Stimulated activated CD8-positive, alpha-beta memory T cell treated with anti-CD3 and anti-CD28 coated beads, Interleukin-12 subunit alpha, Interleukin-12 subunit beta, amount 100 ng/mL, for 24 hours (primary cell): ENCODE measurements around the gene LMBRD2.

Experiments used
- DNase-seq: peaks from one replicate; pipeline ENCODE4 v3.0.0-alpha.2; 2020; ENCODE audit errors: extremely low read depth

Gene LMBRD2

DNA sequence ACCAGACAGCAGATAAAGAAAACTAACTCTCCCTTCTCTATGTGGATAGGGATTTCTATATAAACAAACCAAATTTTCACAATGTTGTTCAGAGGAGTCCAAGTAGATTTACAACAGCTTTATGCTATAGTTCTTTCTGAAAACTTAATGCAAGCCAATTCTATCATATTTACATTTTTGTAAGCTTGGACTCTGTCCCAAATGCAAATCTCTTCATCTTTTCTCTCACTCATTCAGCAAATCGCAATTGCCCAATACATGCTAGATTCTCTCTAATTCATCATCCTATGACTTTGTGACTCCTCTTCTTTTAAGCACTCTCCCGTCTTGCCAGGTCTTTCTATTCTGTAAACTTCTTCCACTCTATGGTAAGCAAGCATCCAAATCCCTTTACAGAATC lies 45.9 kb downstream of the LMBRD2 start:
- DNase-seq, result no peak

DNA sequence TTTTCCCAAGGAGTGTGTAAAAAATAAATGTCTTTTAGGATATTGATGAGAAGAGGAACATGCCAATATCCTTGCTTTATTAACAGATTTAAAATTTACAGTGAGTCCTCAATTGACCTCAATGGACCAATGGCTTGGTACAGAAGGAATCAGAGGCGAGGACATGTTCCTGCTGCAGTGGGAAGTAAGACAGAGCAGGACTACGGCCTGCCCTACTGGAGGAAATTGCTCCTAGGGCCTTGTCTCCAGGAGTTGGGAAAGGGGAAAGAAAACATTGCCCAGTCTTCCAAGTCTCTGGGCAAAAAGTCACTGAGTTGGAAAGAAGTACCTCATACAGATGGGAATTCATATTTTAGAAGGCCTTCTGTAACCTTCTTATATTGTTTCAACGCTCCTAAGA lies 51.9 kb downstream of the LMBRD2 start:
- DNase-seq, result no peak

DNA sequence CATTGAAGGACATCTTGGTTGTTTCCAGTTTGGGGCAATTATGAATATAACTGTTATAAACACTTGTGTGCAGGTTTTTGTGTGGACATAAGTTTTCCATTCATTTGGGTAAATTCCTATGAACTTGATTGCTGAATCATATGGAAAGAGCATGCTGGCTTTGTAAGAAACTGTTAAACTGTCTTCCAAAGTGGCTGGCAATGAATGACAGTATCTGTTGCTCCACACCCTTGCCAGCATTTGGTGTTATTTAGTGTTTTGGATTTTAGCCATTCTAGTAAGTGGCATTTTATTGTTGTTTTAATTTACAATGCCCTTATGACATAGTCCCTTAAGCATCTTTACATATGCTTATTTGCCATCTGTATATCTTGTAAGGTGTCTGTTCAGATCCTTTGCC lies 55.2 kb downstream of the LMBRD2 start:
- DNase-seq, result no peak

DNA sequence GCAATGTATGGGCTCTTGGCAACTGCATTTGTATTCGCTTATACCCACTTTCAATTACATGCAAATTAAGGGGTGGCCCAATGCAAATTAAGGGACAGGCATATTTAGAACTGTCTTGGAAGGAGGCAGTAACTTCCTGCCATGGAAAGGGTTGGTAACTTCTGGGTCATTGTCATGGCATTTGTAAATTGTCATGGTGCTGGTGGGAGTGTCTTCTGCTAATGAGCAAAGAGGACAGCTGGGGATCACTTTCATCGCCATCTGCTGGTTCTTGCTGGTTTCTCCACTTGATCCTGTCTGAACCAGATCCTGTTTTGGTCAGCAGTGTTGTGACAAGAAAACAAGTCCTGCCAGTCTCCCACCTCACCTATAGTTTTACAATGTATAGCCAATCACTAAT lies 61.7 kb downstream of the LMBRD2 start:
- no peak for DNase-seq

DNA sequence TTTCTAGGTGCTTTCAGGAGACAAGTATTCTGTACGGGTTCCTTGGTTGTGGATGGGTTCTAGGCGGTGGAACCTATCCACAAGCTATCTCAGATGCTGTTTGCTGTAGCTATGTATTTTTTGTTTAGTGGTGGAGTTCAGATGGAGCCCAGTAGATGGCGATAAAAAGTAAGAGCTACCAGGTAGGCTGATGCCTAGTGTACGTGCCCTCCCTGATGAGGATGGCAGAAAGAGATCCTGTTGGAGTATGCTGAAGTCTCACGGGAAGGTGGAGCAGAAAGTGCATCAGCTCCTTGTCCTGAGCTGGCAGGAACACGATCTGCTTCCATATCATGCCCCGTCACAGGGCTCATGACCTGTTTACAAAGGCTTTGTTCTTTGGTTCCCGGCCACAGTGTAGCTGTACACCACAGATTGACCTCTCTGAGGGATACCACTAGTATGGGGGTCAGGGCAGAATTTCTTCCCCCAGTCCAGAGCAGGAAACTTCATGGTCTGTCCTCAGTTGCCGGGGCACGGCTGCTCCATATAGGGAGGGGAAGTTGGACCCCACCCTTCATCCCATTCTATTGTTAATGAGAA lies 72.4 kb downstream of the LMBRD2 start:
- DNase-seq, result no peak

DNA sequence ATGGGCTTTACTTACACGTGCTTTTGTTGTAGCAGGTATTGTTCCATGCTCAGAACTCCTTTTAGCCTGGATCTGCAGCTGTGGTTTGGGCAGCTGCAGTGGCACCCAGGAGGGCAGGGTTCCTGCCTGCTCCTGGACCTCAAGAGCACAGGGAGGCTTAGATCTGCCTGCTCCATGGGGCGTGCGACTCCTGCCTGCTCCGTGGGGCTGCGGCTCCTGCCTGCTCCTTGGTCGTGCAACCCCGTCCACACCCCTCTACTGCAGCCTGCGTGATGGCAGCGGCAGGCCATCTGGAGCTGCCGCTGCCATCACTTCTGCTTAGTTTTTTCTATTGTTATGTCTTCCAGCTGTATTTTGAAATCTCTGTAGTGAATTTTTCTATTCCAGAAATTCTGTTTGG lies 73.3 kb downstream of the LMBRD2 start:
- DNase-seq, result no peak

DNA sequence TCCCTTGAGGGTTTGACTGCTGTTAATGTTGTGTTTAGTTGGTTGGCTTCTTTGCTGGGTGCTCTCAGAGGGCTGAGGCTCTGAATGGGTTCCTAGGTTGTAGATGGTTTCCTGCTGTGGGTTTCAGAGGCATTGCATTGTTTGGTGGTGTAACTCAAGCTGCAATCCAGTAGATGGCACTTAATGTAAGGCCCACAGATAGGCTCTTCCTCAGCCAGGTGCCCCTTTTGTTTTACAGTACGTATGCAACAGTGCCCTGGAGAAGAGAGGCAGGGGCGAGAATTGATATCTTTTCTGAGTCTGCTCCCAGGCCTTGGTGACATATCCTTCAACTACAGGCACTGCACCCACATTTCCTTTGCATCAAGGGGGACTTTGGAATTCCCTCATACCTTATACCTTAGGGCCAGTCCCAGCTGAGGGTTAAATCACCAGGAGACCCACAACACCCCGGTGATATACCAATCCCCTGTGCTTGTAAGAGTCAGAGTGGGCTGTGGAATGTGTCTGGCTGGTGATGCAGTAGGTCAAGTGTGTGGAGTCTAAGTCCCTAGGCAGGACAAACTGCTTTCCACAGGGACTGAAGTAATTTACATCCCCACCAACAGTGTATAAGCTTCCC lies 78.0 kb downstream of the LMBRD2 start:
- DNase-seq, result no peak

DNA sequence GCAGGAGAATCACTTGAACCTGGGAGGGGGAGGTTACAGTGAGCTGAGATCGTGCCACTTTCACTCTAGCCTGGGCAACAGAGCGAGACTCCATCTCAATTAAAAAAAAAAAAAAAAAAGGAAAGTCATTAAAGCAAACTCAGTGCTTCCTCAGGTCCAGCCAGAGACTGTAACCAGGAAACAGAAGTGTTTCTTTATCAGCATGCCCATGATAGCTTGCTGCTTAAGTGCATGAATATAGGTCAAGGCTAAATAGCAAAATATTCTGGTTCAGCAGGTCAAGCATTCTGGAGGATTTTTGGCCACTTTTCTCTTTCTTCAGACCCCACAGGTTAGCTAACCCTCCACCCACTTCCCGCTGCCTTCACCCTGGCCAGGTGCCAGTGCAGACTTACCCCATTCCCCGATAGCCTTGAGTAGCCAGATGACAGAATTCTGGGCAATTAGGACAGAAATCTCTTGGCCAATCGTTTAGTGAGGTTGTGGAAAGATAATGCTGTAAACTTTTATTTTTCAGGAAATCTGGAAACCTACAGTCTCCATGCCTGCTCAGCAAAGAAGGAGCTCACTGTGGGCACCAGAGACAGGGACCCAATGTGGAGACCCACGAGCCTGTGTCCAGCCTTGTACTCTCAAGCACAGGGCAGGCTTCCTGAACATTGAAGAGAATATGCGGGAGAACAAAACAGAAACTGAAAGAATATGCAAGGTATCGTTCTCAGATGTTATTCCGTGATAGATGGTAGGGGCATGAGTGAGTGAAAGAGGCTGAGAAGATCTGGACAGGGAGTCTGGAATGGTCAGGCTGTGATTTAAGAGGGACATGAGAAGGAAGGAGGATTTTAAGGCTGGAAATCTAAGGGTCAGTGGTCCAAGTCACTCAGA lies 80.8 kb downstream of the LMBRD2 start:
- no peak for DNase-seq

DNA sequence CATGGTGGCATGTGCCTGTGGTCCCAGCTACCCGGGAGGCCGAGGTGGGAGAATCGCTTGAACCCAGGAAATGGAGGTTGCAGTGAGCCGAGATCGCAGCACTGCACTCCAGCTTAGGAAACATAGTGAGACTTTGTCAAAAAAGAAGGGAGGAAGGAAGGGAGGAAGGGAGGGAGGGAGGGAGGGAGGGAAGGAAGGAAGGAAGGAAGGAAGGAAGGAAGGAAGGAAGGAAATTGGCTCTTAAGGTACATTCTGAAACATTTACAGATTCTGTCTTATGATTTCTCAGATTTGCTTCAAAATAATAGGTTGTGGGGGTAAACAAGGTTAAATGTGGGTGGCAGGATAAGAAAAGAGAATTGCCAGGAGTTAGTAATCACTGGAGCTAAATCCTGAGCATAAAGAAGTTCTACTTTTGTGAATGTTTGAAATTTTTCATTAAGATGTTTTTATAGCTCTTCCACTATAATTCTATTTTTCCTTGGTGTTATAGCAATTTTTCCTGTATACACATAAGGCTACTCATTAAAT lies 82.9 kb downstream of the LMBRD2 start:
- DNase-seq, result no peak

DNA sequence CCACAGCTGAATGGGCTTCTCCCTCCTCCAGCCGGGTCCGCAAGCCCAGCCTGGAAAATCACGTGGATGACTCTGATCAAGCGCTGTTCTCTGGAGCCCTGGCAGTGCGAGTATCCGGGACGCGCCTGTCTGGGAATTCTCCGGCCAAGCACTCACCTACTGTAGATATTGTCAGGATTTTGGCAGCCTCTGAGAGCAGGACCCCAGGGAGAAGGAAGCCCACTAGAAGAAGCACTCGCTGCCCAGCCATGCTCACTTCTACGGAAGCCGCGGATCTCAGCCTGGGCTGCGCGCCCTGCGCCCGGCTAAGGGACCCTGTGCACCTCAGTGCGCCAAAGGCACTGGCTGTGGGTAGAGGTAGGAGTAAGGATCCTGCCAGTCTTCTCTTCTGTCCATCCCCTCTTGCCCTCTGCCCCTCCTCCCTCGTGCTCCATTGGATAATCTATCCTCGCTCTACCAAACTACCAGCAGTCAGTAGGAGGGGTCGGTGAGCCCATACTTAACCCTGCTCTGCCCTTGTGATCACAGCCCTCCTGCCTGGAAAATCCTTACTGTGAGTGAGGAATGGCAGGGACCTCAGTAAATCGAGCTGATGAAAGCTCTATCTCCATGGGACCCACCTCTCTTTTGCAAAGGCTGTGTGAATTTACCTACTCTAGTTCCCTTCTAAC lies 85.0 kb downstream of the LMBRD2 start, which contains the start of gene UGT3A2:
TSS of gene UGT3A2 (minus strand) at position 343 of the 671 bp plus-strand sequence. CDS start at position 250, 93 bp downstream.
- DNase-seq, result no peak

DNA sequence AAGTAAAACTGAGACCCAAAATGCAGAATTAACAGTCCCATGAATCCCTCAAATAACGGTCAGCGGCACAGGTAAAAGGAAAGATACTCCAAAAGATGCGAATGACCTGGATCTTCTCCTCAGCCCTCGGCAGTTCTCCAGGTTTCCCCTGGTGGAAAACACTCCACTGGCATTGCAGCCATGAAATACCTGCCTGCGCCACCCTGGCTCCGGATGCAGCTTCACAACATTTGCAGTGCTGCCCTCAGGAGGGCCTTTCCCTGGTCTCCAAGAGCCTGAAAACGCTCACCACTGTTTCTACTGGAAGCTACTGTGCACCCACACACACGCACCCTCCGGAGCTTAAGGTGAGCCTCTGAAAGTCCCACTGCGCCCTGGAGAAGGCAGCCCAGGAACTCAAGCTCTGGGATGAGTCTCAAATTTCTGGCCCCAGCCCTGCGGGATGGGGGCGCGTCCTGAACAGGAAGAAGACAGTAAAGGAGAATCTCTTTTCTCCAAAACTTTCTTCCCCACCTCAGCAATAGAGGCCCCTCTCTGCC lies 85.6 kb downstream of the LMBRD2 start:
- no peak for DNase-seq

DNA sequence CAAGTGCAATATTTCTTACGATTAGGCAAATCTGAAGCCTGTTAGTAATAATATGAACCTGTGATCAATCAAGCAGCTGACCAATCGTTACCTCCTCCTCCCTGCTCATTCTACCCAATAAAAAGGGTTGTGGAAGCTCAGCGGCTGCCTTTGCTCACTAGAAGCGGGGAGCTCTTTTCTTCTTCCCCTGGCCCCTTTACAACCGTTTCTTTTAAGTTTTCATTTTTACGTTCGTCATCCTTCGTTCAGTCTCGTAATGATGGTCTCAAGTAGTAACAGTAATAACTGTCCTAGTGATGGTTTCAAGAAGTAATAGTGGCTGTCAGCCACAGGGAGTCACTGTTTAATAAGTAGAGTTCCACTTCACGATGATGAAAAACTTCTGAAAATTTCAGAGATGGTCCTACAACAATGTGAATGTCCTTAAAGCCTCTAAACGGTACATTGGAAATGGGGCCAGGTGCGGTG lies 91.2 kb downstream of the LMBRD2 start:
- DNase-seq, result no peak

DNA sequence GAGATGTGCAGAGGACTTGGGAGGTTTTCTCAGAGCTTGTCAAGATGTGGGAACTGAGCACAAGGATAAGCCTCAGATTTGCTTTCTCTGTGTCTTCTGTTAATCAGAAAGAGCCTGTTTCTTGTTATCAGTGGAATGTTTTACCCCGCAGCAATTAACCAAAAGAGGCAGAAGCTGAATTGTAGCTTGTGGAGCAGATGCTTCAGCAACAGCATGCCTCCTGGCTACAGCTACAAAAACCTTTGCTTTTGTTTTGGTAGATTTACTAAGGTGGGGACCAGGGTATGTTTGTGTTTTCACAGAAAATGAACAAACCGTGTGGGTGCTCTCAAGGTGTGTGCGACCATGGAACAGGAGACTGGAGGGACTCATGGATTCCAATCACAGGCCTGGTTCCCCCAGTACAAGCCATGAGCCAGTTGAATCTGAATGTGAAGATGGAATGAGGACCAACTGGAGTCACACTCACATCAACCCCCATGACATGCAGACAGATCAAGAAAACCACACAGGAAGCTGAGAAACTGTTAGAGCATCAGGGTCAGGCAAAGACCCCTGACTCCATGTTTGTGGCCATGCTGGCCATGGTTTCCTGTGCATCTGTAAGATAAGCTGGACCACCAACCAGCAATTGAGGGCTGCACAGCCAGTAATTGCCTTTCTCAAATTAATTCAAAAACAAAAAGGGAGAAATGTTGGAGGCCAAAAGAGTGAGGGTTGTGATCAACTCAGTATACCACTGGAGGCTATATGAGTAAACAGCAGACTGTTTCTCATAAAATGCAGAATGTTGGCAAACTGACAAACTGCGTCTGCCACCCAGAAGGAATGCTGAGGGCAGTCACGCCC lies 91.9 kb downstream of the LMBRD2 start:
- DNase-seq, result no peak

DNA sequence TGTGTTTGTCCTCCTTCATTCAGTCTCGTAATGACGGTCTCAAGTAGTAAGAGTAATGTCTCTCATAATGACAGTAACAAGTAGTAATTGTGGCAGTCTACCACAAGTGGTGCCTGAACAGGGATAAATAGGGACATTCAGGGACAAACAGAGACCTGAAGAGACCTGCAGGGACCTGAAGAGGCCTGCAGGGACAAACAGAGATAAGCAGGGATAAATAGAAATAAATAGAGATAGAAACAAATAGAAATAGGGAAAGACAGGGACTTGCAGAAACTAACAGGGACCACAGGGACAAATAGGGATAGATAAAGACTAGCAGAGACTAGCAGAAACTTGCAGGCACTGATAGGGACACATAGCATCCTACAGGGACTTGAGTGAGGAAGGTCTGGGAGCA lies 92.9 kb downstream of the LMBRD2 start:
- no peak for DNase-seq

DNA sequence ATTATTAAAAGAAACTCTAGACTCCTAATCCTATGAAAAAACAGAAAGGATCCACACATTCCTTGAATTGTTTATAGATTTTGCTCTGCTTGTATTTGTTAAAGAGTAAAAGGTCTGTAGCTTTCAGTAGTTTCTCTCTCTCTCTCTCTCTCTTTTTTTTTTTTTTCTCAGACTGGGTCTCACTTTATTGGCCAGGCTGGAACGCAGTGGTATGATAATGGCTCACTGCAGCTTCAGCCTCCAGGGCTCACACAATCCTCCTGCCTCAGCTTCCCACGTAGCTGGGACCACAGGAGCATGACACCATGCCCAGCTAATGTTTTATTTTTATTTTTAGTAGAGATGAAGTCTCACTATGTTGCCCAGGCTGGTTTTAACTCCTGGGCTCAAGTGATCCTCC lies 94.3 kb downstream of the LMBRD2 start:
- DNase-seq, result no peak

DNA sequence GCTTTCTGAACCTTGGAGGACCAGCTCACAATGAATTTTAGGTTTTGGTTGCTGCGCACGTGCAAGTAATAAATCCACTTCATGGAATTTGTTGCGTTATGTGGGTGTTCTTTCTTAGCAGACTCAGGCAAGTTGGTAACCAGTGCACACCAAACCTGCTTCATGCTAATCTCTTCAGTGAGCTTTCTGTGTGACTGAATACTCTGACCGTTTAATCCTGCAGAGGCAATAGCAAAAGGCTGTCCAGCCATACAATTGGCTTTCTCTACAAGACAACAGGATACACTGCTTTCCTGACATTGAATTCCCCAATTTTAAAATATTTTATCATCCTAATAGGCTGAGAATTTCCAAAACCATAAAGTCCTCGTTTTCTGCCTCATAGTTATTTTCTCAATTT lies 95.3 kb downstream of the LMBRD2 start:
- DNase-seq, result no peak

DNA sequence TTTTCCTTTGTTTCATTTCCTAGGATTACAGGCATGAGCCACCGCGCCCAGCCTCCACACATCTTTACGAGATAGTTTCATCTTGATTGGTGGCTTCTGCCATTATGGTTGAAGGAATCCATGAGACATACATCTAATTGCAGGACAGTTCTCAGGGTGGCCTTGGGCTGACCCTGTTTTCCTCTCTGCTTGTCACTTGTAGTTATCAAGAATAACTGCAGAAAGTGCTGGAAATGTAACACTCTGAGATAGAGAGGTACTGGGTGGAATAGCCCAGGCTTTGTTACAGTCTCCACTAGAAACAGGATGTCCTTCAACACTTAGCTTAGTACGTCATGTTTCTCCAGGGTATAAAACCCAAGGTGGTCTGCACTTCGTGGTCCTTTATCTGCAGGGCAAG lies 95.7 kb downstream of the LMBRD2 start:
- no peak for DNase-seq

DNA sequence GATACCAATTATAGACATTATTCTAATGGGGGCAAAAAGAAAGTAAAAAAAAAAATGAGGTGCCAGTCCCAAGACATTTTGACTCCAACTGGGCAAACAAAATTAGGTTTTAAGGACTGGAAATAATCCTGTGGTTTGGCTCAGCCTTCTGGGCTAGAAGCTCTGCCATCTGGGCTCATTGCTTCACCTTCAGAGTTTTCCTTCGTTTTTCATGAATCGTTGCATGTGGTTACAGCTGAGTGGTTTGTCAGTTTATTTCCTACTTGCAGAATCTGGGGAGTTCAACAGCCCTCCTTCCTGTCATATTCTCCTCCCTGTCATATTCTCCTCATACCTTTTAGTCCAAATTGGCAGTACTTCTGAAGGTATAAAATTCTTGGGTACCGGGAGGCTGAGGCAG lies 97.0 kb downstream of the LMBRD2 start:
- no peak for DNase-seq

DNA sequence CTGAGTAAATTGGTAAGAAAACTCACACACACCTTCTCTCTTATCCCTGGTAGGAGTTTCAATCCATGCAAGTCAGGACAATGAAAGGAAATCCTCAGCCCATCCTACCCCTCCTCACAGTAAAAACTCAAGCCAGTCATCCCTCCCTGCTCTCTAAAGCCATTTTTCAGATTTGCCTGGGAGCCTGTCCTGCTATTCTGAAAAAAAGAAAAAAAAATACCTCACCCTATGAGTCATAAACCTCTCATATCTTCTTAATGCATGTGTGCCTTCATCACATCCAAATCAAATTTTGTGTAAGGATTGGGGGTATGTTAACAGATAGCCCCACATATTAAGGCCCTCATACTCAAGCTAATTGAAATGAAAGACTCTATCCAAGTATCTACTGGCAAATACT lies 99.1 kb downstream of the LMBRD2 start:
- no peak for DNase-seq

DNA sequence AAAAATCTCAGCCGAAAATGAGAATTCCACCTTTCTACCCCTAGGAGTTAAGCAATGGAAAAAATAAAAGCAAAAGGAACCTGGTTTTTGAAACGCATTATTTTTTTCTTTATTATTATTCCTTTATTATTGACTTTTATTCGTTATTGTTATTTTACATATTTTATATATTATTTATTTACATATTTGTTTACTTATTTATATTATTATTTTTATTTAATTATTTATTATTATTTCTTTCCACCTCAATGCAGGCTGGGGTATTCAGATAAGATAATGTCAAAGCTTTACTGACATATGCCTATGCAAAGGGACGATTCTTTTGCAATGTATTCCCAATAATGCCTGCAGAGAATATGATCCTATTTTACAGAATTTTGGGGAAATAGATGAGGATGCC lies 101.7 kb downstream of the LMBRD2 start:
- DNase-seq, result no peak
